Midbrain (tissue), 1 donor: ENCODE results near the gene PUS1.
"Not testable (repeated sequence)": the region's sequence is repeated elsewhere in the genome, so short reads cannot be mapped to it uniquely, and the experiment has no call there.

ENCODE experiments used
- DNase-seq: peaks from one replicate; lab custom pipeline; 2025; lab: John Stamatoyannopoulos, UW

PUS1 gene

DNA sequence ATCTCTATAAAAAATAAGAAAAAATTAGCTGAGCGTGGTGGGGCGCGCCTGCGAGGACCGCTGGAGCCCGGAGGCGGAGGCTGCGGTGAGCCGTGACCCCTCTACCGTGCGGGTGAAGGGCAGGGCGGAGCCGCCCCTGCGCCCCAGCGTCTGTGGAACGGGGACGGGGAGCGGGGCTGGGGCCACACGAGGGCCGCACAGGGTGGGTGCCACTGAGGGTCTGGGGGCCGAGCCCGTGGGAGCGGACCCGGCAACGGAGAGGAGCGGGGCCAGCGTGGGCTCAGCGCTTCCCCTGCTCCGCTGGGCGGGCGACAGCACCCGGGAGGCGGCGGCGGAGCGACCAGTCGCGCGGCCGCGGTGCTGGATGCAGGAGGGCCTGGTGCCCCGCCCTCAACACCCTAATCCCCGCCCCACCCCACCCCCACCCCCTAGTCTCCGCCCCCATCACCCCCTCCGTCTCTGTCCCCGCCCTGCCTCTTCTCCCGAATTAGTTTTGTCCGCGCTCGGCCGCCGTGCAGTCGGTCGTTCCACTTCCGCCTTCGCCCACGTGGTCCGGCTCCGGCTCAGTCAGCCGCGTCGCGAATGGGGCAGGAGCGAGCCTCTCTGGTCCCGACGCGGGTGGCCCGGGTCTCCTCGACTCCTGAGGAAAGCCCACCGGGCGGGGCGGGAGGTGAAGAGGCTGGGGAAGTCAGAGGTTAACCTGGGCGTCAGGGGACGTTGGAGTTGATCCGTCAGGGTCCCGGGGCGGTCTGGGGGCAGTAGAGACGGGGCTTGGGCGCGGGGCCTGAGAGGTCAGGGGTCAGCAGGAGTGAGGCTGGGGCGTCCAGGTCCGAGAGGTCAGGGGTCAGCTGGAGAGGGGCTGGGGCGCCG, at the start of gene PUS1:
PUS1 (plus strand) TSS at position 566 of the 870 bp plus-strand sequence. CDS start 447 bp downstream, outside the sequence.
- DNase-seq = peak; percentile 93

DNA sequence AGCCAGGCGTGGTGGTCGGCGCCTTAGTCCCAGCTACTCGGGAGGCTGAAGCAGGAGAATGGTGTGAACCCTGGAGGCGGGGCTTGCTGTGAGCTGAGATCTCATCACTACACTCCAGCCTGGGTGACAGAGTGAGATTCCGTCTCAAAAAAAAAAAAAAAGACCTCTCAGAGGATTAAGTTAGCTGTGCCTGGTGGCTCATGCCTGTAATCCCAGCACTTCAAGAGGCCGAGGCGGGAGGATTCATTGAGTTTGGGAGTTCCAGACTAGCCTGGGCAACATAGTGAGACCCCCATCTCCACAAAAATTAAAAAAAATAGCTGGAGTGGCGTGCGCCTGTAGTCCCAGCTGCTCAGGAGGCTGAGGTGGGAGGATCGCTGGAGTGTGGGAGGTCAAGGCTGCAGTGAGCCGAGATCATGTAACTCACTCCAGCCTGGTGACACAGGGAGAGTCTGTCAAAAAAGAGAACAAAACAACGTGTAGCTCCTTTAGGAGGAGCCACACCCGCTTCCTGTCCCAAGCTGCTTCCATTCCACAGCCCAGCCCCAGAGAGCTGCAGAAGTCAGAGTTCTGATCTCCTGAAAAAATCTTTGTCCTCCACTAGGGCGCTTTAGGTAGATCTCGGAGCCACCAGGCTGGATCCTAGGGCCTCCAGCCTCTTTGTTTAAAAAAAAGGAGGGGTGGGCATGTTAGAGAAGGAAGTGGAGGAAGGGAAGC, 46.1 kb upstream of the PUS1 start:
- DNase-seq = no peak

DNA sequence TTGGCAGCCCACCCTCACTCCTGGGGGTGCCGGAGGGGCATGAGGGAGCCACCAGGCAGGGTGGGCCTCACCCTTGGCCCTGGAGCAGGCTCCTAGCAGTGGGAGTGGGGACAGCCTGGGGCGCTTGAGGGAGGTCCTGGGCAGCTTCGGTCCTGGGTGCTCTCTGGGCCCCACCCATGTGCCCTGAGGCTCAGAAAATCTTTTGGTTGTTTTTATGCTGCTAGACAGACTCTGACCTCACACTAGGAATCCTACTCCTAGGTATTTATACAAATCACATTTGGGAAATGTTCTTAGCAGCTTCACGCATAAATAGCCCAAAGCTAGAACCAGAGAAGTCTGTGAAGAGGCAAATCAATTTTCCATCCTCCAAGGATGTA, 45.6 kb upstream of the PUS1 start:
- DNase-seq = no peak

DNA sequence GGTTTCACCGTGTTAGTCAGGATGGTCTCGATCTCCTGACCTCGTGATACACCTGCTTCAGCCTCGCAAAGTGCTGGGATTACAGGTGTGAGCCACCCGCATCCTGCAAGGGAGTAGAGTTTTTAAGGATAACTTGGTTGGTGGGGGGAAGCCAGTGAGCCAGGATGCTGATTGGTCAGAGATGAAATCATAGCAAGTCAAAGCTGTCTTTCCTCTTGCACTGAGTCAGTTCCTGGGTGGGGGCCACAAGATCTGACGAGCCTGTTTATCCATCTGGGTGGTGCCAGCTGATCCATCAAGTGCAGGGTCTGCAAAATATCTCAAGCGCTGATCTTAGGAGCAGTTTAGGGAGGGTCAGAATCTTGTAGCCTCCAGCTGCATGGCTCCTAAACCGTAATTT, 44.0 kb upstream of the PUS1 start:
- not testable (repeated sequence) for DNase-seq

DNA sequence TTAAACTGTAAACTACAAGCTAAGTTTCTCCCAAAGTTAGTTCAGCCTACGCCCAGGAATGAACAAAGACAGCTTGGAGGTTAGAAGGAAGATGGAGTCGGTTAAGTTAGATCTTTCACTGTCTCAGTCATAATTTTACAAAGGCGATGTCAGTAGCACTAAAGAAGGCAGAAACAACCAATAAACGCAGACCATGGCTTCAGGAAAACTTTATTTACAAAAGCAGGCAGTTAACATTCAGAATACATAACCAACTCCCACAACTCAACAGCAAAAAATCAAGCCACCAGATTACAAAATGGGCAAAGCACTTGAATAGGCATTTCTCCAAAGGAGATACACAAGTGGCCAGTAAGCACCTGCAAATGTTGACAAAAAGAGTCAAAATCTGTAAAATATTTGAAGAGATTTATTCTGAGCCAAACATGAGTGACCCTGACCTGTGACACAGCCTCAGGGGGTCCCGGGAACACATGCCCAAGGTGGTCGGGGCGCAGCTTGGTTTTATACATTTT, 43.5 kb upstream of the PUS1 start:
- DNase-seq = no peak

DNA sequence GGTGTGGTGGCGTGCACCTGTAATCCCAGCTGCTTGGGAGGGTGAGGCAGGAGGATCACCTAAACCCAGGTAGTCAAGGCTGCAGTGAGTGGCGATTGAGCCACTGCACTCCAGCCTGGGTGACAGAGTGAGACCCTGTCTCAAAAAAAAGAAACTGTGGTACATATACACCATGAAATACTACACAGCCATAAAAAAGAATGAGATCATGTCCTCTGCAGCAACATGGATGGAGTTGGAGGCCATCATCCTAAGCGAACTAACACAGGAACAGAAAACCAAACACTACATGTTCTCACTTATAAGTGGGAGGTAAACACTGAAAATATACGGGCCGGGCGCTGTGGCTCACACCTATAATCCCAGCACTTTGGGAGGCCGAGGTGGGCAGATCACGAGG, 37.4 kb upstream of the PUS1 start:
- DNase-seq = not testable (repeated sequence)

DNA sequence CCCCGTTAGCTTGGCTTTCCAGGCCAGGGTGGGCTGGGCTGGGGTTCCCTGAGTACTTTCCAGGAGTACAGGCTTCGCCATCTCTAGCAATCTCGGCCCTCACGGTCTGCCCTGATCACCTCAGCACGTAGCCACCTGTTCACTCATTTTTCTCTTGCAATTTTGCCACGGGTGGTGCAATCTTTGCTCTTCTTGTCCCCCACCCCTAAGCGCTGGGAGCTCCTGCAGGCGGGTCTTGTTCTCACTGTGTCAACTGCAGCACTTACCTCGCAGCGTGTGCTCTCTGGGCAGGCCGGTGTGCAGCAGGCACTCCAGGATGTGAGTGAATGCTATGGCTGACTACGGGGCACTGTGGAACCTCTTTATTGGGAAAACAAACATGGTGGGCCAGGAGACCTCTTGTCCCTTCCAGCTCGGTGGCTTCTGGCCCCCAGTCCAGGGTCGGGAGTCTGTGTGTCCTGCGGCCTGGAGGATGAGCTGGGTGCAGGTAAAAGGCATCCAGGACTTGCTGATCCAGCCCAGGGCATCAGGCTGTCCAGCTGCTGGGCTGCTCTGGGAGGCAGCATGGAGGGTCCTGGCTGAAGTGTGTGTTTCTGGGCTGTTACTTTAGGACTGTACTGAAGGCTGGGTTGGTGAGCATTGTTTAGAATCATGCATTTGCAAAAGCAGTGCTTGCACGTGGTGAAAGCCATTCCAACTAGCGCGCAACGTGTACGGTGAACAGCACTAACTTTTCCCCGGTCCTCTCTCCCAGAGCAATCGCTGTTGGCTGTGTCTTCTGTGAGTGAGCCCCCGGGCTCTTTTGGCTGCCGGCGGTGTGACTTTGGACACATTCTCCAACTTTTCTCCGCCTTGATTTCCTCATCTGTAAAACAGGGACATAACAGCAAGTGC, 36.1 kb upstream of the PUS1 start:
- peak; percentile 2 for DNase-seq

DNA sequence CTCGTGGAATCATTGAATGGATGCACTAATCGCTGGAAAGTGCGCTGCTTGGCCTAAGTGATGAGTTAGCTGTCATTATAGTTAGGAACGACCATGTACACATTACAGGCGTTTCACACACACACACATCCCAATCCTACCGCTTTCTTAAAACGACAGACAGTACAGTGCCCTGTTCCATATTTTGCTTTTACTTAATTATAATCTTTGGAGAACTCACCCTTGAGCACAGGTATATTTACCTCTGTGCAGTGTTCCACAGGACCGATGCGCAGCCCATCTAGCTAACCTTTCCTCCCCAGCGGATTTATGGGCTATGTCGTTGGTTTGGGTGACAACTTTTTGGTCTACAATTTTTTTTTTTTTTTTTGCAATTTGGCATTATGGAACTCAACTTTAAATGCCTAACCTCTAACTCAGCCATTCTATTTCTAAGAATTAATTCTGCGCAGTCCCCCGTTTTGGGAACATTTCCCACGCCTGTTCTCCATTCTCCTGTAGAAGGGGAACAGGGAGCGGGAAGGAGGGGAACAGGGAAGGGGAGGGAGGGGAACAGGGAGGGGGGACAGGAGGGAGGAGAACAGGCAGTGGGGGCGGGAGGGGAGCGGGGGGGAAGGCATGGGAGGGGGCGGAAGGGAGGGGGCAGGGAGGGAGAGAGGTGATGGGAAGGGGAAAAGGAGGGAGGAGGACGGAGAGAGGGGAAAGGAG, 35.3 kb upstream of the PUS1 start:
- no peak for DNase-seq

DNA sequence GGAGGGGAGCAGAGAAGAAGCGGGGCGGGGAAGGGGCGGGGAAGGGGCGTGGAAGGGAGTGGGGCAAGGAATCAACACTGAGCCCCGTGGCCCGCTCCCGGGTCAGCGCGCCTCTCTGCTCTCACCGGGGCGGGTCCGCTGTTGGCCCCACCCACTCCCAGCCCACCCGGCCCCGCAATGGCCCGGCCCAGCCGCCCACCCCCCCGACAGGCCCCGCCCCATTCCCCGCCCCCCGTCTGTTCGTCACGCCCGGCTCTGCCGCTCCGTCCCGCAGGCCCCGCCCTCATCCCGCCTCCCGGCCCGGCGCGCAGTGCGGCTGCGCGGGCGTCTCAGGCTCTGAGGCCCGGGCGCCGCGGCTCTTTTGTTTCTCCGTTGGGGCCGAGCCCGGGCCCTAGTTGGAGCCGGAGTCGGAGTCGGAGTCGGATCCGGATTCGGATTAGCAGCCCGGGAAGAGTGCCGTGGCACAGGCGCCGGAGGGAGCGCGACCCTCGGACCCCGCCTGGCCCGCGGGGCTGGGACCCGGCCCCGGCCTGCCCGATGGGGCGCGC, 34.7 kb upstream of the PUS1 start, which contains the start of gene ULK1:
ULK1 (plus strand) TSS at position 310 of the 548 bp plus-strand sequence. CDS start 380 bp downstream, outside the sequence.
- DNase-seq = peak; percentile 94

DNA sequence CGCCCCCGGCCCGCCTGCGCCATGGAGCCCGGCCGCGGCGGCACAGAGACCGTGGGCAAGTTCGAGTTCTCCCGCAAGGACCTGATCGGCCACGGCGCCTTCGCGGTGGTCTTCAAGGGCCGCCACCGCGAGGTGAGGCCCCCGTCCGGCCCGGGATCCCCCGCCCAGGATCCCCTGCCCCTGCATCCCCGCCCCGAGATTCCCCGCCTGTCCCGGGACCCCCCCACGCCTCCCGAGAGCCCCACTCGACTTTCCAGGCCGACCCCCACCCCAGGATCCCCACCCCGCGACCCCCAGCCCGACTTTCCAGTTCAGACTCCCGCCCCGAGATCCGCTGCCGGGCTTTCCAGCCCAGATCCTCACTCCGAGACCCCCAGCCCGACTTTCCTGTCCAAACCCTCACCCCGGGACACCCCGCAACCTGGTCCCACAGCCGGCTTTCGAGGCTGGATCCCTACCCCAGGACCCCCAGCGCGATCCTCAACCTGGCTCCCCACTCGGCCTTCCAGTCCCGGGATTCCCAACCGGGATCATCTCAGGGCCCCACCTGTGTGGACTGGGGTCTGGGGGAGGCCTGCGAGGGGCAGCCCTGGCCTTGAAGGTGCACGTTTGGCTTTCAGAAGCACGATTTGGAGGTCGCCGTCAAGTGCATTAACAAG, 34.0 kb upstream of the PUS1 start:
- DNase-seq = no peak

DNA sequence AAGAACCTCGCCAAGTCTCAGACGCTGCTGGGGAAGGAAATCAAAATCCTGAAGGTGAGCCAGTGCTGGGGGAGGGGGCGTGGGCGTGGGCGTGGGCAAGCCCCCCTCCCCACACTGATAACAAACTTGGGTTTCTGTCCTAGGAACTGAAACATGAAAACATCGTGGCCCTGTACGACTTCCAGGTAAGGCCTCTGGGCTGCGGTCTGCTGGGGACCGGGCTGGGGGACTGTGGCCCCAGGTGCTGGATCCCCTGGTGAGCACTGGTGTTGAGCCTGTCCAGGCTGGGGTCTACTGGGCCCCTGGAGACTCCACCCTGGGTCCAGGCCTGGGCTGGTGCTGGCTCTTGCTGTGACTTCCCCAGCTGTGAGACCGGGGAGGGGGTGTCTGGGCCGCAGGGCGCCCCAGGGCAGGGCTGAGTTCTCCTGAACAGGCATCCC, 33.4 kb upstream of the PUS1 start:
- DNase-seq = no peak

DNA sequence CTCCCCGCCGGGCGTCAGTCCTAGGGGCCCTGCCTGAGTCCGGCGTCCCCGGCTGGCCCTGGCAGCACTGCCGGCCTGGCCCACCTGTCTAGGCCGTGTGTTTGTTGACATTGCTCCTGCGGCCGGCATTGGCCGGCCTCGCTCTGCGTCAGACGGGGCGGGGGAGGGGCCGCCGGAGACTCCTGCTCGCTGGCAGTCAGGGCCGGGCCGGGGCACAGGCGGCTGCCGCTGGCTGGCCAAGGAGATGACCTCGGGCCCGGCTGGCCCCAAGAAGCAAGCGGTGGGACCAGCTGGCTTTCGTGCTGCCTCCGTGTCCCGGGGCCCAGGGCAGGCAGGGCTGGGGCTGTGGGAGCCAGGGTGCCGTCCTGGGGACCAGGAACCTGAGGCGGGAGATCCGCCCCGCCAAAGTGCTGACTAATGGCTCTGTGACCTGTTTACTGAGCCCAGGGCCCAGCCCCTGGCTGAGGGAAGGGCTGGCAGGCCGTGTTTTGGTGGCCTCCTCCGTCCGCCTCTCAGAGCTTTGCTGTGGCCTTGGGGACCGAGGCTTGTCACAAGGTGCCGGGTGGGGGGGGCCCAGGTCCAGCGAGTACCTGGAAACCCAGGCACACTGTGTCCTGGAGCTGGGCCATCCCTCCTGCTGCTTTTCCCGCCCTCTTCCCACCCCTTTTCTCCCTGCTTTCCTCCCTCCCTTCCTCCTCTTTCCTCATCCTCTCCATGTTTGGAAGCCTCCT, 32.8 kb upstream of the PUS1 start:
- DNase-seq = peak; percentile 87

DNA sequence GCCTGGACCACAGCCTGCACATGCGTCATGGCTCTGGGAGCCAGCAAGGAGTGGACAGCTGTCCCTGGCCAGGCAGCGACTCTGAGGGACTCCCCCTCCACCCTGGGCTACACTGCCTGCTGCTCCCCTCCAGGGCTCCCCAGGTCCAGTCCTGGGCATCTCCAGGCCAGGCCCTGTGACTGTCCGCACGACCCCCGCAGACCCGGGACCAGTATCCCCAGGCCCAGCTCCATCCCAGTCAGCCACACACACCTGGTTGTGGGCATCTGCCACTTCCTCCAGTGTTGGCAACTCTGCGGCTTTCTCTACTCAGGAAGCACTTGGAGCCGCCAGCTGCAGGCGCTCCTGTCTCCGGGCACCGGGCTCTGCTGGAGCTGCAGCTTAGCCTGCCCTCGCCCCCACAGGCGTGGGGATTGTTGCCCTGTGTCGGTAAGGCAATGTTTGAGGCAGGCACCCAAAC, 32.2 kb upstream of the PUS1 start:
- DNase-seq = peak; percentile 81

DNA sequence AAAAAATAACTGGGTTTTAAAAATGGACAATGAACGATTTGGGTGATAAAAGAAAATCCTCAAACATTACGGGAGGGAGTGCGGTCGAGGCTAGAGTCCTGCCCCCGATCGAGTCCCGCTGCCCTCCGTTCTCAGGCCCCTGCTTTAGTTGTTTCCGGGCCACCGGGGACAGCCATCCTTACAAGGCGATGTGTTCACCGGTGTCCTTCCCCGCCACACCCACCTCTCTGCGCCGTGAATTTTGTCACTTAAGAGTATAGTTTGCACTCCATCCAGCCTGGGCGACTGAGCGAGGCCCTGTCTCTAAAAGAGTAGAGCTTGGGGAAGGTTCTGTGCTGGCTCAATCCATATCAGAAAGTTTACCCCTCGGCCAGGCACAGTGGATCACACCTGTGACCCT, 31.8 kb upstream of the PUS1 start:
- DNase-seq = no peak

DNA sequence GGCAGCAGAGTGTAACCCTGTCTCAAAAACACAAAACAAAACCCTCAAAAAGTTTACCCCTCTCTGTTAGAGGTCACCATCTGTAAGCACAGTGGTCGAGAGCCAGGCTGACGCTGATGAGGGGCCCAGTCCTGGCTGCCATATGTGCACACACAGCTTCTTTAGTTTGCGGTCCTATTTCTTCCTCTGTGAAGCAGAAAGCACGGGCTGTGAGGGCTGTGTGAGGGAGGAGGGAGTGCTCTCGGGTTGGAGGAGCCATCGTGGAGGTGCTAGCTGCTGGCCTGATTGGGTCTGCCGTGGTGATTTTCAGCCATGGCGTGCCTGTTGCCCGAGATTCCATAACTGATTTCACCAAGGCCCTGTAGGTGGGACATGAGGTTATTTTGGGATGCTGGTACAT, 31.2 kb upstream of the PUS1 start:
- no peak for DNase-seq

DNA sequence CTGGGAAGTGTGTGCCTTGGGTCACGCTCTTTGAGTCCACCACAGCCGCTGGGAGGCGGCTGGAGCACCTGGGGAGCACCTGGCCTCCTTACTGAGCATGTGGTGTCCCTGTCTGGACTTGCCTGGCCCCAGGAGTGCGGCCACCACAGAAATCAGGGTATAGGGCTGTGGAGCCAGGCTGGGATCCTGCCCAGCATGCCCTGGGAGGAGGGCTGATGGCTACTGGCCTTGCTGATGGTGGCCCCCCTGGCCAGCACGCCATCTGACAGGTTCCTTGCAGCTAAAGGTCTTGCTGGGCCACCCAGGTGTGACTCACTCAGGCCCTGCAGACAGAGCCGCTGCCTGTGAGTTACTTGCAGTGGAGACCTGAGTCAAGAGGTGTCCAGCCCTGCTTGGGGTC, 28.7 kb upstream of the PUS1 start:
- DNase-seq = no peak

DNA sequence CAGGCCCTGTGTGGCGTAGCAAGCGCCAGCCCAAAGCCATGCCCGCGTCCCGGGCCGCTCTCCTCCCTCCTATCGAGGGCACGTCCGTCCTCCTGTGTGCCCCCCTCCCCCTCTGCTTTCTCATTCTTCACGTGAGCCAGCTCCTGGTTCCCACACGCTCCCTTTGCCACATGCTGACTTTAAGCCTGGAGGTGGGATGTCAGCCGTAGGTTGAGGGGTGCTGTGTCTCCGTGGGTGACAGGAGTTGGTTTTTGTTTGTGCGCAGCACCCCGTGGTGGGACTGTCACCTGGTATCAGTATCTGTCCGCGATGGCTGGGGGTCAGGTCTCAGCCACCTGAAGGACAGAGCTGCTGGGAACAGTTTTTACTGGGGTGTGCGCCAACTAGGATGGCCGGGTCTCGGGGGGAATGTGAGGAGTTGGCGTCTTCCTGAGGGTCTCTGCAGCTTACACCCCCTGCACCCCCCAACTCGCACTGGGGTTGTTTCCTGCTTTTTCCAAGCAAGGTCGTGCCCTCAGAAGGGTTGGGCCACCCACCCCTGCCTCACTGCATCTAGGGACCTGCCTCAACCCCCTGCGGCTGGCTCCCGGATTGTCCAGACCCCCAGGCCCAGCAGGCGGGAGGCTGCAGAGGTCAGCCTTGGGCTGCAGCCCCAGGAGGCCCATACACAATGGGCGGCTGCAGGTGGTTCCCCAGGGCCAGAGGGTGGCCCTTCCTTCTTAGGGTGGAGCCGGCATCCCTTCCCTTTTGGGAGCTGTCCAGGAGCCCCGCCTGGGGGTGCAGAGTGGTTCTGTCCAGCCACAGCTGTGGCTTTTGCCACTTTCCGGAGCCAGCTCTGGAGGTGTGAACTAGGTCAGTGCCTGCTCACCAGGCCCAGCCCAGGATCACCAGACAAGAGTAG, 27.4 kb upstream of the PUS1 start:
- no peak for DNase-seq
